Measurements from ENCODE around the gene LIMS1. TPM values are rescaled to one million over a fixed set of nuclear protein-coding genes. Genes with fewer than 3 reads are reported as not detected.
A peak's percentile ranks its signal among the peaks of the same experiment; 100 is the strongest.
"Not testable (repeated sequence)": the region's sequence is repeated elsewhere in the genome, so short reads cannot be mapped to it uniquely, and the experiment has no call there.

Gene LIMS1
- total RNA-seq, 4 donors from 2014 or later: 69.4 to 175 (median 155) TPM

DNA sequence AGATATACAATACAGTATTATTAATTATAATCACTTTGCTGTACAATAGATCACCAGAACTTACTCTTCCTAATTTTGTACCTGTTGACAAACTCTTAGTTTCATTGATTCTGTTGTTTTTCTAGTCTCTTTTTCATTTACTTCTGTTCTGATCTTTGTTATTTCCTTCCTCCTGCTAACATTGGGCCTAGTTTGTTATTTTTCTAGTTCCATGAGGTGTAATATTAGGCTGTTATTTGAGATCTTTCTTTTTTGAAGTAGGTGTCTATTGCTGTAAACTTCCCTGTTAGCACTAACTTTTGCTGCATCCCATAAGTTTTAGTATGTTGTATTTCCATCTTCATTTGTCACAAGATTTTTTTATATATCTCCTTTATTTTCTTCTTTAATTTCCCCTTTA is 55.1 kb downstream of the LIMS1 start:
- ATAC-seq (ENCODE audit: low FRiP score) (no peak), DNase-seq (ENCODE audit: low spot score) (no peak)
- TF ChIP-seq, protein P1, sequence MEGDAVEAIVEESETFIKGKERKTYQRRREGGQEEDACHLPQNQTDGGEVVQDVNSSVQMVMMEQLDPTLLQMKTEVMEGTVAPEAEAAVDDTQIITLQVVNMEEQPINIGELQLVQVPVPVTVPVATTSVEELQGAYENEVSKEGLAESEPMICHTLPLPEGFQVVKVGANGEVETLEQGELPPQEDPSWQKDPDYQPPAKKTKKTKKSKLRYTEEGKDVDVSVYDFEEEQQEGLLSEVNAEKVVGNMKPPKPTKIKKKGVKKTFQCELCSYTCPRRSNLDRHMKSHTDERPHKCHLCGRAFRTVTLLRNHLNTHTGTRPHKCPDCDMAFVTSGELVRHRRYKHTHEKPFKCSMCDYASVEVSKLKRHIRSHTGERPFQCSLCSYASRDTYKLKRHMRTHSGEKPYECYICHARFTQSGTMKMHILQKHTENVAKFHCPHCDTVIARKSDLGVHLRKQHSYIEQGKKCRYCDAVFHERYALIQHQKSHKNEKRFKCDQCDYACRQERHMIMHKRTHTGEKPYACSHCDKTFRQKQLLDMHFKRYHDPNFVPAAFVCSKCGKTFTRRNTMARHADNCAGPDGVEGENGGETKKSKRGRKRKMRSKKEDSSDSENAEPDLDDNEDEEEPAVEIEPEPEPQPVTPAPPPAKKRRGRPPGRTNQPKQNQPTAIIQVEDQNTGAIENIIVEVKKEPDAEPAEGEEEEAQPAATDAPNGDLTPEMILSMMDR (IDR thresholded peaks at IDR 0.05): no peak

DNA sequence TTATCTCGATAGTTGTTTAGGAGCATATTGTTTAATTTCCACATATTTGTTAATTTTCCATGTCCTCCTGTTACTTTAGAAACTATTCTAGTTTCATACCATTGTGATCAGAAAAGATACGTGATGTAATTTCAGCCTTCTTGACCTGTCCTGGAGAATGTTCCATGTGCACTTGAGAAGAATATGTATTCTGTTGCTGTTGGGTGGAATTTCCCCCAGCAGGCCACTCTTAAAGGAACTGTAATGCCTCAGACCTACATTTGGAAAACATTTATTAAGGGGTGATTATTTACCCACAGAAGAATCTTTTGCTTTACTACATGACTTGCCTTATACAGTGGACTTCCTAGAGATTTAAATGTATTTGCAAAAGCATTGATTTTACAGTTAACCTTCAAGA is 55.5 kb downstream of the LIMS1 start:
- TF ChIP-seq, protein P1 (IDR thresholded peaks at IDR 0.05): no peak
- ATAC-seq (ENCODE audit: low FRiP score): no peak

DNA sequence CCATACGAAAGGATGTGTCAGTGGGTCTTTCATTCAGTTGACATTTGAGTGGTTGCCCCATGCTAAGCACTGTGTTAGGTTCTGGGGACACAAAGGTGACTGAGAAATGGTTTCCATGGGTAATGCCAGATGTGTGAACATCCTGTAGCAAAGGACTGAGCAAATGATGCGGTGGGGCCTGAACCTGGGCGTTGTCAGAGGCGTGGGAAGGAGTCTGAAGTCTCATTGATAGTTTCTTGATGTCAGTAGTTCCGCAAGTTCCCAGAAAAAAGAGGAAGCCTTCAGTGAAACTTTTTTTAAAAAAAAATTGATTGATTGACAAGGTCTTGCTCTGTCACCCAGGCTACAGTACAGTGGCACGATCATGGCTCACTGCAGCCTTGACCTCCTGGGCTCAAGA is 56.9 kb downstream of the LIMS1 start:
- no peak for ATAC-seq (ENCODE audit: low FRiP score)

More for the DNA sequence above, 55.5 kb downstream of the LIMS1 start:
- DNase-seq (ENCODE audit: low spot score): no peak

DNA sequence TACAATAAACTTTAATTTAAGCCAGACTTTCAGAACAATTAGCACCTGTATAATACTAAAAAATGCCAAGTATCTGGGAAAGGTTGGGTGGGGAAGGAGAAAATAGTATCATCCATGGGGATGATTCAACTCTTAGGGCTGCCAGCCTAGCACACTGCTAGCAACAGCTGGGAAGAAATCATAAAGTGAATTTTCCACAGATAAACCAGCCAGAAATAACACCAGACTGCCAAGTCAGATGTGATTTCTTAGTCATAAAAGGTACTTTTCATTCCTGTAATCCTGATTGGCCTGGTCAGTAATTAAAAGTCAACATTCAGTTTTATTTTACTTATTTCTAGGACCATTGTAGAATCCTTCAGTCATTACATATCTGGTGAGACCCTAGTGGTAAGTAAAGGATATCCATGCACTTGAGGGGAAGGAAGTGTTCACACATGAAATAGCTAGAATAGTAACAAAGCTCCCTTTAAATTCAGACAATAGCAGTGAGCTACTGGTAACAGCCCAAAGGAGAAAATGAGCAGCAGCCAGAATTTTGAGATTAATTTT is 59.4 kb downstream of the LIMS1 start:
- ATAC-seq (ENCODE audit: low FRiP score) (peak; percentile 78), DNase-seq (ENCODE audit: low spot score) (no peak)
- TF ChIP-seq, protein P1 (IDR thresholded peaks at IDR 0.05): no peak

More for the DNA sequence above, 56.9 kb downstream of the LIMS1 start:
- TF ChIP-seq, protein P1 (IDR thresholded peaks at IDR 0.05): no peak
- no peak for DNase-seq (ENCODE audit: low spot score)

DNA sequence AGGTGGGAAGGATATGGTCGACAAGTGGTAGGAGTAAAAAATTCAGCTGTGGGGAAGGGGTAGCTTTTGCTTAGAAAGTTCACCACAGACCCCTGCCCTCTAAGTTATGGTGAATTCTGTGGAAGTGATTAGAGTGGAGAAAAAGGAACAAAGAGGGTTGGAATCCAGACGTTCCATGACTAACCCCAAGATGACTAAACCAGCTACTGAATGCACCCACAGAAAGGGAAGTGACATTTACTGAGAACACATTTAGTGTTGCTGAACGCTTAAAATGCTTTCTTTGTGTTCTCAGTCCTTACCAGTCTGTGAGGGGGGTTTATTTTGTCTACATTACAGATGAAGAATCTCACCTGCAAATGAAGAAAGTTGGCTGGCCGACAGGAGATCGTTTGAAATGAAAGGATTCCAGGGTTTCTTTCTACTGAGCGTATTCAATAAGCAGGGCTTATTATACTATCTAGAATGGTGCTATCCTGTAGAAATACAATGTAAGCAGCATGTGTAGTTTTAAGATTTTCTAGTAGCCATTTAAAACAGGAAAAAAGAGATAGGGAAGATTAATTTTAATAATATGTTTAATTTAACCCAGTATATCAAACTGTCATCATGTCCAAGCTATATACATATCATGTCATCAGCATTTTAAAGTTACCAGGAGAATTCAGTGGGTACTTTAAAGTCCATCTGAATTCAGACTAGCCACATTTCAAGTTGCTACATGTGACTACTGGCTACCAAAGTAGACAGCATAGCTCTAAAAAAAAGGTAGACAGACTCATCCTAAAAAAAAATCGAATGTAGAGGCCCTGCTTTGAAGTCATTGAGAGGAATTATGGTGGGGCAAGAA is 60.1 kb downstream of the LIMS1 start:
- TF ChIP-seq, protein P1 (IDR thresholded peaks at IDR 0.05): no peak
- DNase-seq (ENCODE audit: low spot score) (no peak), ATAC-seq (ENCODE audit: low FRiP score) (peak; percentile 53)

DNA sequence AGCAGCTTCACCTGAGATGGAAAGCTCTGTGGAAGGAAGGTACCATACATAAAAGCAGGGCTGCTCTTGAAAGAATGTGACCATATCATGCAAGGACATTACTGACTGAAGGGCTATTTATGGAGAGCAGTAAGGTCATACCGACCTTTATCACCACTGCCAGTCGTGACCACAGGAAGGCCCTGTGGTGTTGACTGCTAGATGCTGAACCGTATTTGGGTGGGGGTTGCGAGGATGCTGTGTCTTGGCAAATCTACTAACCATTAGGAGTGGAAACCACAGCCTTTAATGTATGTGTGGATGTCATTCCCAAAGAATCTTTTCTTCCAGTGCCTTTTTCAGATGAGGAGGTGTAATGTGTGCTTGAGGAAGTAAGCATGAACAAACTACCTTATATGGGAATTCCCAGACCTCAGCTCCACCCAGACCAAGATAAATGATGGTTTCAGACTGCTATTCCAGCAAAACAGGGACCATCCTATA is 60.8 kb downstream of the LIMS1 start:
- TF ChIP-seq, protein P1 (IDR thresholded peaks at IDR 0.05): no peak
- DNase-seq (ENCODE audit: low spot score) (no peak), ATAC-seq (ENCODE audit: low FRiP score) (no peak)

DNA sequence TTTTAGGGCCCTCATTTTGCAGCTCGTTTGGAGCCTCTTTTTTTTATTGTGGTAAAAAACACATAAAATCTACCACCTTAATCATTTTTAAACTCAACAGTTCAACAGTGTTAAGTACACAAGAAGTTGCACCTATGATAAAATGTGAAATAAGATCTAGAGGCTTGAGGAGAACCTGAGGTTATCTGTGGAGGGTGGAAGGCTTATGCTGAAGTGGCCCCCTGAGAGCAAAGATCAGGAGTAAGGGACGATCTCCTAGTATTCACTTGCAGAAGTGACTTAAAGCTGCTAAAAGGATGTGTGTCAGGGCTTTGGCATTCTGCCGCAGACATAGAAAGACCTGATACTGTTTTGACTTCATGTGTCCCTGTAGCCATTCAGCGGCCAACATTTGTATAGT is 61.5 kb downstream of the LIMS1 start:
- not testable (repeated sequence) for DNase-seq (ENCODE audit: low spot score); ATAC-seq (ENCODE audit: low FRiP score)

DNA sequence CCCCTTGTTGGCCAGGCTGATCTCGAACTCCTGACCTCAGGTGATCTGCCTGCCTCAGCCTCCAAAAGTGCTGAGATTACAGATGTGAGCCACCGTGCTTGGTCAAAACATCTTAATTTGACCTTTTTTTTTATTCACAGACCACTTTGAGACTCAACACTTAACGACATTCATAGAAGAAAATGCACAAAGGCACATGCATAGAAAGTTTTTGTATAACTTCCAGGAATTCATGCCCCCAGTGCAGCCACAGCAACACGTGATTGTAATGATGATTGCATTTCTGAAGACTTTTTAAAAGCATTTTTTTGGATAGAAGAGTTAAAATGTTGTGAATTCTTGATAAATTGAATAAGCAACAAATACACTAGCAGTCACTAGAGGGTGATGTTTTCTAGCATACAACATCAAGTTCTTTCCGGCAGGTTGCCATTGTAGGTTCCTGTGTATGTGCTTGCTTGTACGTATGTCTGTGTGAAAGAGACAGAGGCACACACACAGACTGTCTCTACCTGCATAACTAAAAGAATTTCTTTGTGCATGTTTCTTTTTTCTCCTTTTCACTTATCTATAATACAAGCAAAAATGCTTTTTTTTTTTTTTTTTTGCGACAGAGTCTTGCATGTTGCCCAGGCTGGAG is 63.0 kb downstream of the LIMS1 start:
- not testable (repeated sequence) for ATAC-seq (ENCODE audit: low FRiP score); DNase-seq (ENCODE audit: low spot score)

DNA sequence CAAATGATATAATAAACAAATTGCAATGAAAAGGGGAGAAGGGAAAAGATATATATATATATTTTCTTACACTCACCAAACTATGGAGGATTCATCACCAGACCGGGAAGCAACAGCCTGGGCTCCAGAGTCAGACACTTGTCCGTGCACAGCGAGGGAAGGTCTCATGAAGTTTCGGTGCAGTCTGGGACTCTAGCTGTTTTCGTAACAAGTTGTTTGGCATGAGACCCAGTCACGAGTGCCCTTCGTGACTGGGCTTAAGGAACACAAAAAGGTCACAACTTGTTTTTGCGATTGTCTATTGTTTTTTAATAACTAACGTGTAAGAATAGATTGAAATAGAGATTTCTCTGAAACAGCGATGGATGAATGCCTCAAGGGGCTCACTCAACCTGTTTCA is 66.9 kb downstream of the LIMS1 start:
- not testable (repeated sequence) for DNase-seq (ENCODE audit: low spot score); ATAC-seq (ENCODE audit: low FRiP score)

All from omental fat pad (tissue), 4 donors.